HG03558 (cell line): ENCODE results near the gene GRK6.

Experiments
- ATAC-seq: cut with Tn5 transposase; IDR thresholded peaks from one replicate; pipeline ENCODE4 v1.9.1; 2021; ENCODE audit warnings: moderate number of reproducible peaks; ENCODE audit not compliant: unreplicated experiment; ENCODE audit errors: extremely low read depth

GRK6 gene

DNA sequence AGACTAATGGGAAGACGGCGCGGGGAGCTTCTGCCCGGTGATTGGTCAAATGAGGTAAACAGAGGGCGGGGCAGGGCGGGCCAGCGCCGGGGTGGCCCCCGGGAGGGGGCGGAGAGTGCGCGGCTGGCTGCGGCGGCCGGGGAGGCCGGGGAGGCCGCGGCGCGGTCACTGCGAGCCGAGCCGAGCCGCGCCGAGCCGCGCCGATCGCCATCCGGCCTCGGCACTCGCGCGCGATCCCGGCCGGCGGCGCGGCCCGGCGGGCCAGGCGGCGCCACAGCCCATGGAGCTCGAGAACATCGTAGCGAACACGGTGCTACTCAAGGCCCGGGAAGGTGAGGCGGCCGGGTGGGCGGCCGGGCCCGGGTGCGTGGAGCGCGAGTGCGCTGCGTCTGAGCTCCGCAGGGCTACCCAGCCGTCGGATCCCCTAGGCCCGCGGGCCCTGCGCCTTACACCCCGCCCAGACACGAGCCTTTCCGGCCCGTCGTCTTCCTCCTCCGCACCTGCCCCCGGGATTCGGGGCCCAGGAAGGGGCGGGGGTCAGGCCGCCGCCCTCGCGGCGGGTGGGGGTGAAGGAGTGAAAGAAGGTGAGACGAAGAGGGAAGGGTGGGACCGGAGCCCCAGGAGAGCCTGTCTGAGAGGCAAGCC lies at the start of gene GRK6:
Gene GRK6 (plus strand): TSS at position 111 of the 645 bp plus-strand sequence. CDS start 170 bp downstream, at position 281.
- ATAC-seq = peak; percentile 0

DNA sequence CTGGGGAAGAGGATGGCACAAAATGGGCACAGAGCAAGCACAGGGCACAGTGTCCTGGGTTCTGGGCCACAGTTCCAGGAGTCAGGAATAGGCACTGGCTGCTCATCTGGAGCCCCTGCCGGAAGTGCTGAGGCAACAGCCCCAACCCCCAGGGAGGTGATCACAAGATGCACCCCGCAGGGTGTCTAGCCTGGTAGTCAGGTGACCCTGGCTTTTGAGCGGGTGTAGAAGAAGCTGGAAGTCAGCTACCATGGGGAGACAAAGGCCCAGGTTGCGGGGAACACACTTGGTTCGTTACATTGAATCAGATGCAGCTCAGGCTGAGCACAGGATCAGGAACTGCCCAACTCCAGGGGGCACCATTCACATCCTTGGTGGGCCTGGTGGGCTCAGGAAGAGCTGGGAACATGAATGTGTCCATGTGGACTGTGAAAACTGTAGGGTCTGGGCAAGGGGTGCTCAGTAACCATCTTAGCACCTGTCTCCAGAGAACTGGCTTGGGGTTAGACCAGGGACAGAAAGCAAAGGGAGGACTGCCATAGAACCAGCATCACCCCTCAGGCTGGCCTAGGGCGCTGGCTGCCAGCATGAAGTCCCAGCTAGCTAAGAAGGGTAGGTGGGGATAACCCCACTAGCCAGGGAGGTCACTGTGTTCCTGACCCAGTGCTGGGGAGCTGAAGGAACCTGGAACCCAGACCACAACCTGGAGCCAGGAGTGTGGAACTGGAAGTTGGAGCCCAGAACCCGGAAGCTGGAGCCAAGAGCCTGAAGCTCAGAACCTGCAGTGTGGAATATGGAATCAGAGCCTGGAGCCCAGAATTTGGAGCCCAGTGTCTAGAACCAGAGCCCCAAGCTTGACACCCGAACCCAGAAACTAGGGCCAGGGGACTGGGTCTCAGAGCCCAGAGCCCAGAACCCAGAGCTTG lies 48.4 kb upstream of the GRK6 start:
- ATAC-seq = no peak

DNA sequence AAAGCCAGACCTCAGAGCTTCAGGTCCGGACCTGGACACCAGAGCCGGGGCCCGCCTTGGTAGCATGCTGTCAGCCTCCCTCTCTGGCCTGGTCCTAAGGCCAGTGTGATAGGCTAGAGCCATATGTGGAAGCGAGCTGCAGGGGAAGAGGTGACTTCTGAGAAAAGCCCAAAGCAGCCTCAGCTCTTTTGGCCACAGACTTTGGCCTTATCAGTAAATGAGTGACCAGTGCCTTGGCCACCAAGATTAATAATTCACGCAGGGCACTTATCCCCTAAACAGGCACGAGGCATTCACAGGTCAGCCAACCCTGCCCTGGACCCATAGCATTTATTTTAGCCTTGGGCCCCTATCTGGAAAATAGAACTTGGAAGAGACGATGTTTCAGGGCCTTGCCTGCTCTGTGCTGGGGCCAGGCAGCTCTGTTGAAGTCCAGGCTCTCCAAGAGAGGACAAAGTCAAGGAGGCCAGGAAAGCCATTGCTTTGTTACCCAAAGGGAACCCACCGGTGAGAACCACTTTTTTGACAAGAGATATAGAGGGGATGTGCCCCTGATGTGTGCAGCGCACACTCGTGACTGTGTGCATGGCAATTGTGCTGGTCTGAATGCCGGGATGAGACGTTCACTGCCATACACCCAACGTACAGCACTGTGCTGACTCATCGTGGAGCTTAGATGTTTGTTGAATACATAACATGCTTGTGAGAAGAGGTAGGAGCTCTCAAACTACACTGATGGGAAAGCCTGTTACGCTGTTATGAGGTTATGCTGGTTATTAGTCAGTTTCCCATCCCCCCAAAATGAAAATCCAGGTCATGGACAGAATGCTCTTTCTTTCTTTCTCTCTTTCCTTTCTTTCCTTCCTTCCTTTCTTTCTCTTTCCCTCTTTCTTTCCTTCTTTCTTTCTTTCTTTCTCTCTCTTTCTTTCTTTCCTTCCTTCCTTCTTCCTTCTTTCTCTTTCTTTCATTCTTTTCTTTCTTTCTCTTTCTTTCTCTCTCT lies 47.3 kb upstream of the GRK6 start:
- ATAC-seq = no peak

GRCh38 chr5:177380805-177381126 lies 45.7 kb upstream of the GRK6 start:
- no peak for ATAC-seq

- no peak for ATAC-seq
Observed at GRCh38 chr5:177382423-177383029, 44.0 kb upstream of the GRK6 start.

- ATAC-seq = no peak
Observed at GRCh38 chr5:177383181-177383580, 43.3 kb upstream of the GRK6 start.

DNA sequence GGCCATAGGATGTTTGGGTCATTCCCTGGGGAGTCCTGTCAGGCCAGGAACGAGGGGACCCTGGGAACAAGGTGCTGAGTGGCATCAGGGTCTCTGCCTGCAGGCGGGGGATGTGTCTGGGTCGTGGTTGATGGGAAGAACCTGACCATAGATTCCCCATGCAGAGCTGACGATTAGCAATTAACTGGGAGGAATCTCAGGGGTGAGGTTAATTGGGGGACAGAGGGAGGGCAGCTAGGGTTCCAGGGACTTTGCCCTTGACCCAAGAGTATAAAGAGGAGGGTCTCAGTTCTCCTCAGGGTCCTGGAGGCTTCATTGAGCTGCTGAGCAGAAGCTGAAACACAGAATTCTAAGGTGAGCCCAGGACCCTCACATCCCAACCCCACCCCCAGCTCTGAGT lies 42.3 kb upstream of the GRK6 start, which contains the start of gene SLC34A1:
Gene SLC34A1 (plus strand): TSS at position 301 of the 400 bp plus-strand sequence. CDS start 1,308 bp downstream, outside the sequence.
- ATAC-seq = no peak

- no peak for ATAC-seq
Observed at GRCh38 chr5:177385720-177386119, 40.8 kb upstream of the GRK6 start.

GRCh38 chr5:177386542-177386941 lies 39.9 kb upstream of the GRK6 start:
- no peak for ATAC-seq

GRCh38 chr5:177387405-177387804 lies 39.1 kb upstream of the GRK6 start:
- ATAC-seq = no peak

DNA sequence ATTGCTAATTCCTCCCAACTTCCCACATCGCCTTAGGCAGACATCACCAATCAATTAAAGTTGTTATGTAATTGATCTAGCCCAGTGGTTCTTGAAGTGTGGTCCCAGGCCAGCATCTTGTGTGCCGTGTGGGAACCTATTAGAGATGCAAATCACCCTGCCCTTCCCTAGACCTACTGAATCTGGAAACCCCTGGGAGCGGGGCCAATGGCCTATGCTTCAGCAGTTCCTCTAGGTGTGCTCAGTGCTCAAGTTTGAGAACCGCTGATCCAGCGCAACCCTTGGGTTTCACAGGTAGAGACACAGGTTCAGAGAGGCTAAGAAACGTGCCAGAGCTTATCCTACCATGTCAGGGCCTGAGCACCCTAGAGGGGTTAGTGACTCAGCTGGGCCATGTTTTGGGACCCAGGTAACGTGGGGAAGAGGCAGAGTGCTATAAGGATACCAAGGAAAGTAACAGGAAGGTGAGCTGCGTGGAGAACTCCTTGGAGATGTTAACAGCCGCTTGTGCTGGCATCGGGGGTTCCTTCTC lies 37.9 kb upstream of the GRK6 start:
- no peak for ATAC-seq

GRCh38 chr5:177389241-177390169 lies 37.0 kb upstream of the GRK6 start:
- ATAC-seq = no peak

DNA sequence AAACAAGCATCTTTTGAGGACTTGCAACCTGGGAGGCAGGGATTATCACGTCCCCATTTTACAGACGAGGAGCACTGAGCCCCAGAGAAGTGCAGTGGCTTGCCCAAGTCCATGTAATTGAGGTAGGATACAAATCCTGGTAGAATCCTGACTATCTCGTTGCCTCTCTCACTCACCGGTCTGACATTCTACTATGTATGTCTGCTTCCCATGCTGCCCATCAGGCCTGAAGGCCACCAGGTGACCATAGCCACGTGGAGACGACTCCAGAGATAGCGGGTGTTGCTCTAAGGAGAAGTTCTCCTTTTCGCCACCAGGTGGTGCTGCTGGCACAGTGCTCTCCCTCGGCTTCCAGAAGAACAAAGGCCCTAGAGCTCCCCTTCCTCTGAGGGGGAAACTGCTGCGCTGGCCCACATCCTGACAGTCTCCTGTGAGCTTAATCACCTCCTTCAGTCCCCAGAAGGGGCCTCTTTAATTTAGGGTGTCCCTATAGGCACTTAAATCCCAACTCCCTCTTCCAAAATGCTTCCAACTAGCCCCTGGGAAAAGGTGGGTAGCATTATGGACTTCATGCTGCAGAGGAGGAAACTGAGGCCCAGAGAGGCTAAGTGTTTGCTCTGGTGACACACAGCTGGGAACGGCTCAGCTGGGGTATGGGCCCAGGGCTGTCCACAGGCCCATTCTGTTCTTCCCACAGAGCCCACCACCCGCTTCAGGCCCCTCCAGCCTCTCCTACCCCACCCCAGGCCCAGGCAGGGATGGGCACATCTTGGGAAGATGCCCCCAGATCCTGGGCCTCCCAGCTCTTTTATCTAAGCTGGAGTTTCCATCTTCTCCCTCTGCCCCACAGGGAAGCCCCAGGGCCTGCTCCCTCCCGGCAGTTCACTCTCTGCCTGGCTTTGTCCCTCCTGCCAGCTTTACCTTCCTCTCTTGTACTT lies 35.8 kb upstream of the GRK6 start:
- peak; percentile 54 for ATAC-seq

- no peak for ATAC-seq
Observed at GRCh38 chr5:177392765-177393164, 33.7 kb upstream of the GRK6 start.

DNA sequence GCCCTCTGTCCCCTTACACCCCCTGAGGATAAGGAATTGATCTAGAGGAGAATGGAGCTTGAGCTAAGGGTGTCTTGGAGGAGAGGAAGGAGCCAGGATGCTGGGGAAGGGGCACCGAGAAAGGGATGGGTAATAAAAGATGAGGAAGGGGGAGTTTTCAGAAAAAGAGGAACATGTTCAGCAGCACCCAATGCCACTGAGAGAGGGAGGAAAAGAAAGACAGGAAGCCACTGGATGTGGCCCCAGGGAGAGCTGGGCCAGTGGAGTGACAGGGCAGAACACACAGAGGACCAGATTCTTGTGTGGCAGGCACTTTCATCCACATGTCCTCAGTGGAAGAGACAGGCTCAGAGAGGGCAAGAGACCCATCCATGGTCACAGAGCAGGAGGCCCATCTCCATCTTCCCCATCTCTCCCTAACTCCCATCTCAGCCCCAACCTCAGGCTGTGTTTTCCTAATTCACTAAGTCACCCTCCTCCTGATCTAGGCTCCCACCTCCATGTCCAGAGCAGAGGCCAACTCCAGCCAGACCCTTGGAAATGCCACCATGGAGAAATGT lies 33.2 kb upstream of the GRK6 start:
- ATAC-seq = no peak

GRCh38 chr5:177393990-177394389 lies 32.5 kb upstream of the GRK6 start:
- ATAC-seq = no peak

DNA sequence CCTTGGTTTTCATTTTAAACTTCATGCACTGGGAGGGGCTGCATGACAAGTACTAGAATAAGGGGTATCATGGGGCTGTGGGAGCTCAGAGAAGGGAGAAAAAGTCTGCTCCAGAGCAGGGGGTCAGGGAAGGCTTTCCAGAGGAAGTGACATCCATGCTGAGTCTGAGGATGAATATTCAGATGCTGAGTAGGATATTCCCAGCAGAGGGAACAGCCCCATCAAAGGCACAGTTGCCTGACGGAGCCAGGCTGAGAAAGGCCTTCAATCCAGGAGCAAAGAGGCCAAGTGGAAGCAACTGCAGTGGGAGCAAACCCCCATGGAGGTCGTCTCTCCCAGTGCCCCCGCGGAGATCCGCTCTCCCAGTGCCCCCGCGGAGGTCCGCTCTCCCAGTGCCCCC lies 30.4 kb upstream of the GRK6 start:
- ATAC-seq = no peak
